Esophagus muscularis mucosa (tissue), 3 donors: ENCODE results near the gene GPM6B.
A peak's percentile ranks its signal among the peaks of the same experiment; 100 is the strongest.

Source experiments
- CTCF ChIP-seq, 3 experiments: fragments of 200-600 bp in 2 of 3; fragments of 450-650 bp in 1 of 3; sonication (generic) in 2 of 3; IDR thresholded peaks; one replicate each; pipeline ENCODE4 v1.5.1; 2017 to 2019; ENCODE audit warnings: antibody characterized with exemption in 3 of 3, mild to moderate bottlenecking in 2 of 3, moderate library complexity in 1 of 3
- POLR2A ChIP-seq: fragments of 450-650 bp; IDR thresholded peaks from one replicate; pipeline ENCODE4 v1.6.1; 2017; ENCODE audit warnings: antibody characterized with exemption, moderate library complexity, mild to moderate bottlenecking, low read depth

- TF ChIP-seq CTCF (IDR thresholded peaks at IDR 0.05): peak in 1 of 3 experiments; percentile 15
- TF ChIP-seq POLR2A: no peak
Observed at GRCh38 chrX:13763489-13763888, 53.4 kb downstream of the GPM6B start.
